Effector memory CD4-positive, alpha-beta T cell (primary cell): Measurements from ENCODE around the gene ABCD3.

Experiments
- DNase-seq, 3 donors: peaks; one replicate each; pipeline ENCODE4 v3.0.0-alpha.2; 2020
- H3K27ac ChIP-seq: 2 replicates; pipeline ENCODE4 v1.7.0; 2013; ENCODE audit warnings: mild to moderate bottlenecking, low read length, moderate library complexity; ENCODE audit not compliant: insufficient read depth, poor library complexity, severe bottlenecking
- H3K27me3 ChIP-seq: replicated peaks from 2 replicates; pipeline ENCODE4 v1.7.0; 2013; ENCODE audit warnings: mild to moderate bottlenecking, low read length; ENCODE audit not compliant: insufficient read depth, control insufficient read depth, poor library complexity, severe bottlenecking
- H3K36me3 ChIP-seq: 2 replicates; pipeline ENCODE4 v1.7.0; 2013; ENCODE audit warnings: mild to moderate bottlenecking, low read length, moderate library complexity; ENCODE audit not compliant: control insufficient read depth, insufficient read depth
- H3K4me1 ChIP-seq: 2 replicates; pipeline ENCODE4 v1.7.0; 2013; ENCODE audit warnings: low read length, mild to moderate bottlenecking; ENCODE audit not compliant: control insufficient read depth, insufficient read depth, poor library complexity, severe bottlenecking
- H3K4me3 ChIP-seq: 2 replicates; pipeline ENCODE4 v1.7.0; 2013; ENCODE audit warnings: low read length, low read depth, mild to moderate bottlenecking; ENCODE audit not compliant: insufficient read depth, poor library complexity, severe bottlenecking
- H3K9me3 ChIP-seq: 2 replicates; pipeline ENCODE4 v1.7.0; 2013; ENCODE audit warnings: mild to moderate bottlenecking, low read length, moderate library complexity; ENCODE audit not compliant: control insufficient read depth

The ABCD3 gene

GRCh38 chr1:94543001-94543400 lies 124.8 kb downstream of the ABCD3 start:
- H3K4me1 ChIP-seq, result peaks cover 10% of the 10 kb centered on the region
- H3K27ac ChIP-seq, result no peak overlapping the region
- H3K36me3 ChIP-seq, result no peaks in the 10 kb centered on the region
- no peak overlapping the region for H3K4me3 ChIP-seq
- peaks cover 15% of the 10 kb centered on the region for H3K27me3 ChIP-seq
- H3K9me3 ChIP-seq, result no peaks in the 10 kb centered on the region
- no peak for DNase-seq

DNA sequence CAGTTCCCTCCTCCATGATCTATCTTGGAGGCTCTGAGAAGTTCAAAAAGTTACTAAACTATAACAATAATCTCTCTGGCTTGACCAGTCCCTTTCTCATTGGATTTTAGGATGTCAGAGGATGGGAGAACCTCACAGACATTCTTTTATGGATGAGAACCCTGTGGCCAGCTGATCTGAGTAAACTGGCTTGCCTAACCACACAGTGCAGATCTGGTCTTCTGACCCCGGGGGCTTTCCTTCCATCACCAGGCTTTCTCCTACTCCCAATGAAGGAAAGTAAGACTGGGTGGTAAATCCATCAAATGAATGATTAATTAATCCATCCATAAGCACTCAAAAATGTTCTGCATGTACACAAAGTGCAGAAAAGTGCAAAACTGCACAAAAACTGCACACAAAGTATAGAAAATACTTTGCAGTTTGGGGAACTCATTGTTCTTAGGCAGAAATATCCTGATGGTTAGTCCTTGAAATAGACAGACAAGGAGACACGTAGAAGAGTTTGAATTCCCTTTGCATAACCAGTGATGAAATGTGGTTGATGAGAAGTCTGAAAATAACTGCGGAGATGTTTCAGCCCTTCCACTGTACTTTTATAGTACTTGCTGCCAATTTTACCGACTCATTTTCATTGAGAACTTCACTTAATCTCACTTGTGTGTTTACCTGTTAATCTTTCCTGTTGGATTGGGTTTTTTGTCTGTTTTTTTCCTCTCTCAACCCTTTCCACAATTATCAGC lies 125.9 kb downstream of the ABCD3 start:
- DNase-seq, result no peak
- peaks cover 10% of the 10 kb centered on the region for H3K4me1 ChIP-seq

DNA sequence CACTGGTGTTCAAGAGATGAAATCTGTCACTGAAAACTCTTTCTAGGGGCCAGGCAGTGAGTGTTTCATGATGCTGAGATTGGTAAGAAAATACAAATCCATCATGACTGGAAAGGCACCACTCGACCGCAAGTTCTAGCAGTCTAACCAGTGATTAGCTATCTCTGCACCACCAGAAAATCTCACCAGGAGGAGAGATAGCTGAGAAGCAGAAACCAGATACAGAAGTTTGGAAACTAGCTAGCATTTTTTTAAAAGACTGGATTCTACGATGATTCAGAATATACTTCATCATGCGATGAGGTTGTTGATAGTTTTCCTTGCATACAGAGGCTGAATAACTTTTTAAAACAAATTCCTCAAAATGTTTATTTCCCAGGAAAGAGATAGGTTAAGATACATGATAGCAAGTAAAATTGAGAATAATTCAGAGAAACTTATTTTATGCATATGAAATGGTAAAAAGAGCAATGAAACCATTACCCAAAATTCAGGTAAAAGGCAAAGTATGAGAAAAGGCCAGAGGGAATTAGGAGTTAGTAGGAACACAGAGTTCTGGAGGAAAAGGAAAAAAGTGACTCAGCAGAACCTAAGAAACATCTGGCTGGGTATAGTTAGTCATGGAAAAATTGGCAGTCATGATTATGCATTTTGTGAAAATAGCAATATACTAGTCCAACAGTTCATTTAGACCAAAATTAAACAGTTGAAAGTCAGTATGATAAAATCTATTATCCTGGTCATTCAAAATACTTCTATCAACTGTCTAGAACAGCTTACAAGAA lies 126.7 kb downstream of the ABCD3 start:
- Histone ChIP-seq H3K4me3 (no peak overlapping the region), H3K27me3 (peaks cover 15% of the 10 kb centered on the region), H3K27ac (no peak overlapping the region), H3K4me1 (peaks cover 10% of the 10 kb centered on the region), H3K9me3 (no peaks in the 10 kb centered on the region), H3K36me3 (no peaks in the 10 kb centered on the region)
- no peak for DNase-seq

More for the DNA sequence above, 125.9 kb downstream of the ABCD3 start:
- Histone ChIP-seq H3K27ac (no peak overlapping the region), H3K4me3 (no peak overlapping the region), H3K27me3 (peaks cover 15% of the 10 kb centered on the region), H3K36me3 (no peaks in the 10 kb centered on the region), H3K9me3 (no peaks in the 10 kb centered on the region)

DNA sequence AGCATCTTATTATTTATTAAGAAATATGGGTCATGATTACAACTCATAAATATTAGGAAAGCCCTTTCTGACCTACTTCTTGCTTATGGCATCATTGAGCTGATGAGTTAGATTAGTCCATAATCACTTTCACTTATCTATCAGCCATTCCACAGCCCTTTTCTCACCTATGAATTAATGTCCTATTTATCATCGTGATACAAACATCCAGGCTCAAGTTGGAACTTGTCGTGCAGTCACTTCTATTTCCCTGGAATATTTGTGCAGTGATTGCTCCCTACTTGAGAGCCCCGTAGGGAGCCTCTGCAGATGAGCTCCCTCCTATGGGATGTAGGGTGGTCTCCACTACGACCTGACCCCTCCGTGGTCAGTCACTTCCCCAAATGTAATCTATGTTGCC lies 131.5 kb downstream of the ABCD3 start:
- Histone ChIP-seq H3K27ac (no peak overlapping the region), H3K36me3 (no peaks in the 10 kb centered on the region), H3K4me3 (no peak overlapping the region), H3K4me1 (no peaks in the 10 kb centered on the region), H3K27me3 (no peaks in the 10 kb centered on the region), H3K9me3 (no peaks in the 10 kb centered on the region)
- no peak for DNase-seq

GRCh38 chr1:94550396-94550795 lies 132.2 kb downstream of the ABCD3 start:
- no peaks in the 10 kb centered on the region for H3K4me1 ChIP-seq
- DNase-seq, result no peak

DNA sequence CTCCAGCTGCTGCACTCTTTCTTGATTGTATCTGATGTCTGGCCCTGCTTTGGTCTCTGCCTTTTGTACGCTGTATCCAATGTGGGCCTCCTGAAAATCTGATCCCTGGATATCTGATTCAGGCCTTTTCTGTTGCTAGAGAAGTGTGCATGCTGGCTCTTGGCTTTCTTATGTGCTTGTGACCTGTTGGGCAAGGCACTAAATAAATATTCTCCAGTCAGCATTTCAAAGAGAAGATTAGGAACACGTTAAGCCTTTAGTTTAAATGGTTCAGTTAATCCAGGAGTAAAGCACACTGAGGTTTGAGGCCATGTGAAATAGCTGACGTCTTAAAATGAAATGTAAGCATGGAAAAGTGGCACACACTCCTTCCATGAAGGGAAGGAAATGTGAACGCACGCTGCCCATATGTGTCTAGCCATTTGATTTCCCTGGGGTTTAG lies 132.6 kb downstream of the ABCD3 start:
- Histone ChIP-seq H3K27me3 (no peaks in the 10 kb centered on the region), H3K4me1 (no peaks in the 10 kb centered on the region), H3K9me3 (no peaks in the 10 kb centered on the region), H3K27ac (no peak overlapping the region), H3K36me3 (no peaks in the 10 kb centered on the region), H3K4me3 (no peak overlapping the region)
- no peak for DNase-seq

More at GRCh38 chr1:94550396-94550795, 132.2 kb downstream of the ABCD3 start:
- Histone ChIP-seq H3K9me3 (no peaks in the 10 kb centered on the region), H3K27me3 (no peaks in the 10 kb centered on the region), H3K27ac (no peak overlapping the region), H3K36me3 (no peaks in the 10 kb centered on the region), H3K4me3 (no peak overlapping the region)

GRCh38 chr1:94551449-94551848 lies 133.3 kb downstream of the ABCD3 start:
- H3K9me3 ChIP-seq, result no peaks in the 10 kb centered on the region
- no peak overlapping the region for H3K4me3 ChIP-seq
- no peaks in the 10 kb centered on the region for H3K36me3 ChIP-seq
- no peaks in the 10 kb centered on the region for H3K4me1 ChIP-seq
- no peak for DNase-seq
- H3K27ac ChIP-seq, result no peak overlapping the region
- no peaks in the 10 kb centered on the region for H3K27me3 ChIP-seq

GRCh38 chr1:94552071-94552586 lies 133.9 kb downstream of the ABCD3 start:
- Histone ChIP-seq H3K36me3 (no peaks in the 10 kb centered on the region), H3K4me1 (no peaks in the 10 kb centered on the region), H3K27ac (no peak overlapping the region), H3K4me3 (no peak overlapping the region), H3K27me3 (no peaks in the 10 kb centered on the region), H3K9me3 (no peaks in the 10 kb centered on the region)
- no peak for DNase-seq

- Histone ChIP-seq H3K4me3 (no peak overlapping the region), H3K27ac (no peak overlapping the region), H3K4me1 (no peaks in the 10 kb centered on the region), H3K9me3 (no peaks in the 10 kb centered on the region), H3K36me3 (no peaks in the 10 kb centered on the region), H3K27me3 (no peaks in the 10 kb centered on the region)
- DNase-seq, result no peak
Observed at GRCh38 chr1:94553323-94553730, 135.1 kb downstream of the ABCD3 start.

DNA sequence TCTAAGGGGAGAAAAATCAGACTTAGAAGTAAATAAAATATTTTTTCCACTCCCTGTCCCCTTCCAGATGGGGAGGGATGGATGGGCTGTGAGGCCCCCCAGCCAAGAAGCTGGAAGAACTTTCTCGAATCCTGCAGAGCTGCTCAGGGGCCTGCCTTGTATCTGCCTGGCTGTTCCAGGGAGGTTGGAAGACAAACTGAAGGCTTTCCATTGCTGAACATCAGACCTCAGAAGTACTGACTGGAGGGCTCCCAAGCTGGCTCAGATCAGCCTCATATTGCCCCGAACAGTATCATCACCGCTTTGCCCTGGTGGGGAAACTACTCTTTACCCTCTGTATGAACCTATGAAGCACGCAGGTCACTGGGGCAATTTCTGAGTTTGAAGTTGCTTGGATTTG lies 135.7 kb downstream of the ABCD3 start:
- Histone ChIP-seq H3K27me3 (no peaks in the 10 kb centered on the region), H3K9me3 (no peaks in the 10 kb centered on the region), H3K4me1 (no peaks in the 10 kb centered on the region), H3K4me3 (no peak overlapping the region), H3K27ac (no peak overlapping the region), H3K36me3 (no peaks in the 10 kb centered on the region)
- DNase-seq, result no peak
